PC-3 (cell line): ENCODE results near the gene PTPA.

ENCODE experiments used
- CTCF ChIP-seq: fragments of 300-600 bp; sonication (generic); conservative IDR thresholded peaks from 2 replicates; pipeline ENCODE4 v1.5.1; 2017; ENCODE audit warnings: antibody characterized with exemption, low read depth, mild to moderate bottlenecking, low read length
- EZH2 ChIP-seq: fragments of 300-600 bp; sonication (generic); IDR thresholded peaks from one replicate; pipeline ENCODE4 v1.6.1; 2017; ENCODE audit warnings: antibody characterized with exemption, mild to moderate bottlenecking, low read length; ENCODE audit not compliant: unreplicated experiment

- TF ChIP-seq CTCF (no peak), EZH2 (no peak)
These were observed 31.4 kb upstream of the PTPA start for GRCh38 chr9:129079829-129080228.
